ENCODE data around the gene DDIT4. TPM values are rescaled to one million over a fixed set of nuclear protein-coding genes. Genes with fewer than 3 reads are reported as not detected.

DDIT4 gene
- polyA plus RNA-seq, 3 donors: 26.1 to 611 (median 45.8) TPM

DNA sequence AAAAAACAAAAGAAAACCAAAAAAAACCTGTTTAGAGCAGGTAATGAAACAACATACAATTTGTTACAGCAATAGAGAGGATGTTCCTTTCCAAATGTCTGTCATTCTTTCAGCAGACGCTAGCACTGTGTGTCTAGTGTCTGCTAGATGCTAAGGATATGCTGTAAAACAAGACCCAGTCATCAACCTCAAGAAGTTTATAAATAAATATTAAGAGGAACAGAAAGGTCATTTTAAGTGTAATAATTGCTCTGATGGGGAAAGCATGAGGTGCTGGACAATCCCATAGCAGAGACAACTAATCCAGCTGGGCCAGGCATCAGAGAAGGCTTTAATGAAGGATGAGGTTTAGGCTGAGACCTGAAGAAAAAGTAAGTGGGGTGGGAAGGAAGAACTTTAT, 34.3 kb upstream of the DDIT4 start:
- peak overlapping the region in 3 of 7 donors; percentile 25 to 50 (median 28) for H3K27ac Mint-ChIP-seq
- no peak overlapping the region for H2AFZ ChIP-seq (ENCODE audit: insufficient read depth, low read depth, low read length, poor library complexity, severe bottlenecking)
- H3K4me1 ChIP-seq (ENCODE audit: control insufficient read depth in 1 of 2, insufficient read depth in 2 of 2, low read length in 2 of 2): peaks cover 15 to 18% of the 10 kb centered on the region in 2 donors
- H3K9me3 Mint-ChIP-seq: no peaks in the 10 kb centered on the region
- WGBS (ENCODE audit: insufficient coverage): no CpG with 5 or more reads among the region's 1 CpG
- H3K4me3 Mint-ChIP-seq: no peak overlapping the region
- intact Hi-C loops (cut with micrococcal nuclease): loop anchor here in 1 of 2 donors (10.0 kb wide), 2 partner anchors 55 to 105 kb away; no protein-coding TSS in a partner anchor
- H3K9me3 ChIP-seq (replicated peaks in 1 of 2; ENCODE audit: control insufficient read depth in 1 of 2, insufficient read depth in 1 of 2, low read length in 2 of 2): no peaks in the 10 kb centered on the region
- peaks cover 26 to 43% of the 10 kb centered on the region in 2 donors for H3K36me3 Mint-ChIP-seq
- H3K27ac ChIP-seq (ENCODE audit: low read depth in 1 of 2, low read length in 2 of 2): no peak overlapping the region
- no peak overlapping the region for H3K9ac ChIP-seq (ENCODE audit: insufficient read depth, low read length, poor library complexity, severe bottlenecking)
- H3K36me3 ChIP-seq (replicated peaks in 1 of 2; ENCODE audit: control insufficient read depth in 1 of 2, insufficient read depth in 2 of 2, low read length in 2 of 2): peaks cover 18 to 31% of the 10 kb centered on the region in 2 donors
- H3K27me3 ChIP-seq (ENCODE audit: control insufficient read depth in 2 of 2, insufficient read depth in 2 of 2, low read length in 2 of 2): no peaks in the 10 kb centered on the region
- H3K4me1 Mint-ChIP-seq: peaks cover 32% of the 10 kb centered on the region
- H3K79me2 ChIP-seq (ENCODE audit: insufficient read depth, low read length): no peaks in the 10 kb centered on the region
- H3K4me2 ChIP-seq (replicated peaks; ENCODE audit: extremely low read depth, low read length, poor library complexity, severe bottlenecking): no peak overlapping the region
- TF ChIP-seq, protein P1, sequence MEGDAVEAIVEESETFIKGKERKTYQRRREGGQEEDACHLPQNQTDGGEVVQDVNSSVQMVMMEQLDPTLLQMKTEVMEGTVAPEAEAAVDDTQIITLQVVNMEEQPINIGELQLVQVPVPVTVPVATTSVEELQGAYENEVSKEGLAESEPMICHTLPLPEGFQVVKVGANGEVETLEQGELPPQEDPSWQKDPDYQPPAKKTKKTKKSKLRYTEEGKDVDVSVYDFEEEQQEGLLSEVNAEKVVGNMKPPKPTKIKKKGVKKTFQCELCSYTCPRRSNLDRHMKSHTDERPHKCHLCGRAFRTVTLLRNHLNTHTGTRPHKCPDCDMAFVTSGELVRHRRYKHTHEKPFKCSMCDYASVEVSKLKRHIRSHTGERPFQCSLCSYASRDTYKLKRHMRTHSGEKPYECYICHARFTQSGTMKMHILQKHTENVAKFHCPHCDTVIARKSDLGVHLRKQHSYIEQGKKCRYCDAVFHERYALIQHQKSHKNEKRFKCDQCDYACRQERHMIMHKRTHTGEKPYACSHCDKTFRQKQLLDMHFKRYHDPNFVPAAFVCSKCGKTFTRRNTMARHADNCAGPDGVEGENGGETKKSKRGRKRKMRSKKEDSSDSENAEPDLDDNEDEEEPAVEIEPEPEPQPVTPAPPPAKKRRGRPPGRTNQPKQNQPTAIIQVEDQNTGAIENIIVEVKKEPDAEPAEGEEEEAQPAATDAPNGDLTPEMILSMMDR (IDR thresholded peaks at IDR 0.05): no peak
- H3K4me3 ChIP-seq (replicated peaks in 1 of 3; ENCODE audit: low read depth in 2 of 3, low read length in 3 of 3): no peak overlapping the region
- no peaks in the 10 kb centered on the region for H4K20me1 ChIP-seq (ENCODE audit: insufficient read depth, low read length)
- H3K27me3 Mint-ChIP-seq (ENCODE audit: low read depth in 3 of 3): peaks cover 0 to 5% (median 2%) of the 10 kb centered on the region in 3 donors
- no peak for DNase-seq

DNA sequence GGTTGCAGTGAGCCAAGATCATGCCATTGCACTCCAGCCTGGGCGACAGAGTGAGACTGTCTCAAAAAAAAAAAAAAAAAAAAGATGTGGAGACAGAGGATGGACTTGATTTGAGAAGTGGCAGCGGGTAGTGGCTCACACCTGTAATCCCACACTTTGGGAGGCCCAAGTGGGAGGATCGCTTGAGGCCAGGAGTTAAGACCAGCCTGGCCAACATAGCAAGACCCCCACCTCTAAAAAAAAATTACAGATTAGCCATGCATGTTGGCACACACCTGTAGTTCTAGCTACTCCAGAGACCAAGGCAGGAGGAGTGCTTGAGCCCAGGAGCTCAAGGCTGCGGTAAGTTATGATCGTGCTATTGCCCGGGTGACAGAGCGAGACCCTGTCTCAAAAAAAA, 33.4 kb upstream of the DDIT4 start:
- Histone ChIP-seq H3K4me3 (replicated peaks in 1 of 3; ENCODE audit: low read depth in 2 of 3, low read length in 3 of 3) (no peak overlapping the region), H2AFZ (ENCODE audit: insufficient read depth, low read depth, low read length, poor library complexity, severe bottlenecking) (no peak overlapping the region), H3K4me2 (replicated peaks; ENCODE audit: extremely low read depth, low read length, poor library complexity, severe bottlenecking) (no peak overlapping the region), H3K4me1 (ENCODE audit: control insufficient read depth in 1 of 2, insufficient read depth in 2 of 2, low read length in 2 of 2) (peaks cover 15 to 18% of the 10 kb centered on the region in 2 donors), H3K27ac (ENCODE audit: low read depth in 1 of 2, low read length in 2 of 2) (no peak overlapping the region), H3K36me3 (replicated peaks in 1 of 2; ENCODE audit: control insufficient read depth in 1 of 2, insufficient read depth in 2 of 2, low read length in 2 of 2) (peaks cover 13 to 25% of the 10 kb centered on the region in 2 donors), H4K20me1 (ENCODE audit: insufficient read depth, low read length) (no peaks in the 10 kb centered on the region), H3K9ac (ENCODE audit: insufficient read depth, low read length, poor library complexity, severe bottlenecking) (no peak overlapping the region), H3K79me2 (ENCODE audit: insufficient read depth, low read length) (no peaks in the 10 kb centered on the region), H3K9me3 (replicated peaks in 1 of 2; ENCODE audit: control insufficient read depth in 1 of 2, insufficient read depth in 1 of 2, low read length in 2 of 2) (no peaks in the 10 kb centered on the region), H3K27me3 (ENCODE audit: control insufficient read depth in 2 of 2, insufficient read depth in 2 of 2, low read length in 2 of 2) (no peaks in the 10 kb centered on the region)
- Mint-ChIP-seq H3K4me1 (peaks cover 32% of the 10 kb centered on the region), H3K36me3 (peaks cover 21 to 33% of the 10 kb centered on the region in 2 donors), H3K27me3 (ENCODE audit: low read depth in 3 of 3) (peaks cover 0 to 5% (median 2%) of the 10 kb centered on the region in 3 donors), H3K9me3 (no peaks in the 10 kb centered on the region), H3K27ac (no peak overlapping the region), H3K4me3 (no peak overlapping the region)
- TF ChIP-seq, protein P1 (IDR thresholded peaks at IDR 0.05): no peak
- DNase-seq: no peak
- 100% methylated on average over 1 of the region's 7 CpGs for WGBS (ENCODE audit: insufficient coverage)
- intact Hi-C loops (cut with micrococcal nuclease): no loop called here
